Measurements from ENCODE around the gene RPS10.
A peak's percentile ranks its signal among the peaks of the same experiment; 100 is the strongest.
"Not testable (repeated sequence)": the region's sequence is repeated elsewhere in the genome, so short reads cannot be mapped to it uniquely, and the experiment has no call there.

RPS10 gene

DNA sequence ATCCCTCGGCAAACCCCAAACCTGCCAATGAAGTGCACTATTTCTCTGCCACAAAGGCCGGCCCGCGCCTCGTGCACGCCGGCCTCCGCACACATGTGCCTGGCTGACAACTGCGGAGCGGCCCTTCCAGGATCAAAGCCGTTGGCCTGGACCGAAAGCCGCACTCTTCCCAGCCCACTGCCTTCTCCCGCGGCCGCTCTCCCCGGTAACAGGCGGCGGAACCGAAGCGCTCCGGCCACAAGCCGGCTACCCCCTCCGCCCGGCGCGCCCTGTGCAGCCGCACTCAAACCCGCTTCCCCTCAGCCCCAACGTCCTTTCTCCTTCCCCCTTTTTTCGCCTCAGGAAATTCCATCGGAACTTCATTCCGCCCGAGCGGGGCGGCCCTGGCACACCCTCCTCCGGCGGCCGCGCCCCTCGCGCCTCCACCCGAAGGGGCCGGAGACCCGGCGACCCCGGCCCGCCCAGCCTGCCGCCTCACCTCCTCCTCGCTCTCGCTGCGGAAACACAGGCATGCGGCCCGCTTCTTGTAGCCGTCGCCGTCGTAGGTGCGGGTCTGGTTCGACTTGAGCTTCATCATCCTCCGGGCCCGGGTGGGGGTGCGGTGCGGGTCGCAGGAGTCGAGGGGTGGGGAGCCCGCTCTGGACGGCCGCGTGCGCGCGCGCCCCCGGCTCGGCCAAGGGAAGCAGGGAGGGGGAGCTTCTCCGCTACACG is 33.9 kb downstream of the RPS10 start:
- peak; percentile 15 to 63 (median 21) for DNase-seq

GRCh38 chr6:34391473-34391785 is 34.4 kb downstream of the RPS10 start:
- no peak for DNase-seq

DNA sequence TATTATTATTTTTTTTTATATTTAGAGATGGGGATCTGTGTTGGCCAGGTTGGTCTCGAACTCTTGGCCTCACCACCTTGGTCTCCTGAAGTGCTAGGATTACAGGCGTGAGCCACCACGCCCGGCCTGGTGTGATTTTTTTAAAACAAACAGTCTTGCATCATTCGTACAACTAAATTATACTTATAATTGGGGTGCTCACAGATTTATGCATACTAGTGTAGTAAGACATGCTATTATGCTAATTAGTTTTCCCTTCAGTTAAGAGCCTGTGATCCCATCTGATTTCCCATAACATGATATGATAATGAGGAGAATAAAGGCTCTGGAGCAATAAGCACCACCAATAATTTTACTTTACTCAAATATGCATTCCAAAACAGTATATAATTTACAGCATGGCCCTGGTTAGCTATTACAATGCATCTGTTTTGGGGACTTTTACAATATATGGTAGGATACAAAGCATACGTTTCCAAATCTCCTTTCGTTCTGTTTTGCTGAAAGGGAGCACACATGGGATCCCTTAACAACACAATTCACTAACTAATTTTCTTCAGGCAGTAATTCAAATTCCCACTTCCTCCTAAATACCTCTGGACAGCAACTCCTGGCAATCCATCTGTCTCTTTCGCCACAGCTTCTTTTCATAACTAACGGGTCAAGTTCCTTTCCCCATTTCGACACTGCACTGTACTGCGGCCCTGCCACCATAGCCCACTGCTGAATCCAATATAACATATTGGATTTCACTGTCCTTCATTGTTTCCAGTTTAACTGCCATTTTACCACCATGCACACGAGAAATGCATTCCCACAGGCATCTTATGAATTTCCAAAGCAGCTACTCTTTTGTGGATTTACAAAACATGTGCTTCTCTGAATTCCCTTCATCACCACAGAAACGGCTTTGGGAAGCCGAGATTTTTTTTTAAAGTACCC is 35.1 kb downstream of the RPS10 start:
- no peak for DNase-seq

- no peak for DNase-seq
Observed at GRCh38 chr6:34389034-34389433, 36.8 kb downstream of the RPS10 start.

- no peak for DNase-seq
Observed at GRCh38 chr6:34388421-34388820, 37.4 kb downstream of the RPS10 start.

- no peak for DNase-seq
Observed at GRCh38 chr6:34386316-34387137, 39.3 kb downstream of the RPS10 start.

GRCh38 chr6:34385793-34386195 is 40.1 kb downstream of the RPS10 start:
- DNase-seq = no peak

GRCh38 chr6:34384321-34385153 is 41.3 kb downstream of the RPS10 start:
- DNase-seq = no peak

DNA sequence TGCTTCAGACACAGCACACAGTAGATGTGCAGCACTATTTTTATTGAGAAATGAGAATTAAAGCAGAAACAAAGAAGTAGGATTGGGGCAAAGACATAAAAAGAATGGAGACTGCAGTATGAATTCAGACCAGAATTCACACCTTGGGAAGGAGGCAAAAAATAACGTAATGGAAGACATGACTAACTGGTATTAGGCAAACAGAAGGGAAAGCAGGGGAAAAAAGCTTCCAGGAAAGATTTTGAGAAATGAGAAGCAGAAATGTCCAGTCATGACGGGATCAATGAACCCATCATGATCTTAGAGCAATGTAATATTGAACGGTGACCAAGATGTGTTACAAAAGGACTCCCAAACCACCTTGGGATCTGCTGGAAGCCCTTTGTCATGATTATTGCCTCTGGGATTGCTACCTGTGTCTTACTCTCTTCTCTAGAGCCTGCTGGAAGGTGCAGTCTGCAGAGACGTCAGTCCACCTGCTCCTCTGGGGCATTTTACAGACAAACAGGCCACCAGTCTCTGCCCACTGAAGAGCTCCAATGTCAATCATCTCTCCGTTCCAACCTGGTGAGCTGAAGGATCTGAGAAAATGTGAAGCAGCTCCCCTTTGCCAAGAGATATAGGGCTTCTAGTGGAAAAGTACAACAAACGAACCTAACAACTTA is 42.1 kb downstream of the RPS10 start:
- no peak for DNase-seq

DNA sequence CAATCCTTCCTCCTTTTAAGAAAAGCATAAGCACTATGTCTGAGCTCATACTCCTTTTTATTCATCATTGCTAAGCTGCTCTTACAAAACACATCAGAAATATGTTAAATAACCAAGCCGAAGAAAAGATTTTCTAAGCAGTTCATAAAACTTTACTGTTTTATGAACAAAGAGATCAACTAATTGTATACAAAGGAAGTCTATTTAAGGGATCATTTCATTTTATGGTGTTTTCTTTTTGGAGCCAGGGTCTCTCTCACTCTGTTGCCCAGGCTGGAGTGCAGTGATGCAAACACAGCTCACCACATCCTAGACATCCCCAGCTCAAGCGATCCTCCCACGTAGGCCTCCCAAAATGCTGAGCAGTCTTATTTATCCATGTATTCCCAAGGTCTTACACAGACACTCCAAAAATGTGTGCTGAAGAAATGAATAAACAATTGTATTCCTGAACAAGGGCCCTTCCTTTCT is 42.7 kb downstream of the RPS10 start:
- no peak for DNase-seq

GRCh38 chr6:34381081-34381480 is 44.8 kb downstream of the RPS10 start:
- DNase-seq = no peak

DNA sequence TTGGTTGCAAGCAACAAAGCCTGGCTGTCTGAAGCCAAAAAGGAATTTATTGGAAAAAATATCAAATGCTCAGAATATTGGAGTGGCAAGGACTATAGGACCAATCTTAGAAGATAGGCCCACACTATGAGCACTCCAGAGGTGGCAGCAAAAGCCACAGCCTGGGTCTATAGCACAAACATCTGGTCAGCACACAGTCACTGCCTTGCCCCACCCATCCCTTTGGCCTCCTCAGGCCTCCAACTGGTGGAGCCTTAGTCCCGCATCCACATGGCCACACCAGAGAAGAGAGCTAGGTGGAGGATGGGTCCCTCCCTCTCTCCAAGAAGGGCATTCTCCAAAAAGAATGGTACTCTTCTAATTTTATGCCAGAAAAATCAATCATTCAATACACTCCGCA is 47.4 kb downstream of the RPS10 start:
- DNase-seq = no peak

- no peak for DNase-seq
Observed at GRCh38 chr6:34377984-34378383, 47.9 kb downstream of the RPS10 start.

GRCh38 chr6:34377571-34377970 is 48.3 kb downstream of the RPS10 start:
- DNase-seq = not testable (repeated sequence)

DNA sequence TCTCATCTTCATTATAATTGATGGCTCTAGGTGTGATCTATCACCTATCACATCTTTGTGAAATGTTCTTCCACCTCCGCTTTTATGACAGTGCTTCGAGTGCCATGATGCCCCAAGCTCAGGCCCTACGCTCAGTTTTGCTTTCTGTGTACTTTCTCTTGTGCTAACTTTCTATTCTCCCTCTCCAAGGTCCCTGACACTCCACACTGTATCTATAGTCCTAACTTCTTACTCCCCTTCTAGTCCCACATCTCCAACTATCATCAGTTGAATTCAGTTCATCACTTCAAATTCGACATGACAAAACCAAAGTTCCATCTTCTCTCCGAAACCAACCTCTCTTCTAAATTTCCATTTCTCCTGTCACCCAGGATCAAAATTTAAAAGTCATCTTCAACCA is 50.0 kb downstream of the RPS10 start:
- DNase-seq = no peak

- no peak for DNase-seq
Observed at GRCh38 chr6:34374508-34374907, 51.4 kb downstream of the RPS10 start.

- no peak for DNase-seq
Observed at GRCh38 chr6:34374069-34374468, 51.8 kb downstream of the RPS10 start.

DNA sequence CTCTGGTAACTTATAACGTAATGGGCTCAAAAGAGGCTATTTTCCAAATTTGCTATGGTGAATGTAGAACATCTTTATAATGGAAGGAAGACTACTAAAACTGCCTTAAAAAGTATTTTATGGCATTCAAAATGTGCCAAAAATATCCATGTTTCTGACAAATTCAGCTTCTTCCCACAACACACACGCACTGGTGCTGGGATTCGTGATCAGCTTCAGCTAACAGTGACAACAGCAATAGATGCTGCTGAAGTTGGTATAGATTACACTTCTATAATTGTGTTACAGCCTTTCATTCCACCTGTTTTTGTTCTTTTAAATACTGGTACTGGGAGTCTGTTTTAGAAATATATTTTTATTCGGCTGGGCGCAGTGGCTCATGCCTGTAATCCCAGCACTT is 52.4 kb downstream of the RPS10 start:
- no peak for DNase-seq

DNA sequence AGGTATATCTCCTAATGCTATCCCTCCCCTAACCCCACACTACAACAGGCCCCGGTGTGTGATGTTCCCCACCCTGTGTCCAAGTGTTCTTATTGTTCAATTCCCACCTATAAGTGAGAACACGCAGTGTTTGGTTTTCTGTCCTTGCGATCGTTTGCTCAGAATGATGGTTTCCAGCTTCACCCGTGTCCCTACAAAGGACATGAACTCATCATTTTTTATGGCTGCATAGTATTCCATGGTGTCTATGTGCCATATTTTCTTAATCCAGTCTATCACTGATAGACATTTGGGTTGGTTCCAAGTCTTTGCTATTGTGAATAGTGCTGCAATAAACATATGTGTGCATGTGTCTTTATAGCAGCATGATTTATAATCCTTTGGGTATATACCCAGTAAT is 54.0 kb downstream of the RPS10 start:
- DNase-seq = not testable (repeated sequence)

DNA sequence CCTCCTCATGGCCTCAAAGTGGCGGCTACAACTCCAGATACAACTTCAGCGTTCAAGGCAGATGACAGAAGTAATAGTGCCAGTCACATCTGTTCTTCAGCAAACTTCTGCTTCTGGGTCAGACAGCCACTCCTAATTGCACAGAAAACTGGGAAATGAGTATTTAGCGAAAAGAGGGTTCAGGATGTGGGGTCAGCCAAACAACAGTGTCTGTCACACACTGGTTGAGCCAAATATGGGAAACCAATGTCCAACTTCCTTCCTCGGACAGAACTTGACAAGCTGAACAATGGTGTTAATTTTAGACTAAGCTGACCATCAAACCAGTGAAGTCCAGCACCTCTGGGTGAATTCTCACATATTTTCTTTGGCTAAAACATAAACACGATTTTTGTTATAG is 55.5 kb downstream of the RPS10 start:
- no peak for DNase-seq

DNA sequence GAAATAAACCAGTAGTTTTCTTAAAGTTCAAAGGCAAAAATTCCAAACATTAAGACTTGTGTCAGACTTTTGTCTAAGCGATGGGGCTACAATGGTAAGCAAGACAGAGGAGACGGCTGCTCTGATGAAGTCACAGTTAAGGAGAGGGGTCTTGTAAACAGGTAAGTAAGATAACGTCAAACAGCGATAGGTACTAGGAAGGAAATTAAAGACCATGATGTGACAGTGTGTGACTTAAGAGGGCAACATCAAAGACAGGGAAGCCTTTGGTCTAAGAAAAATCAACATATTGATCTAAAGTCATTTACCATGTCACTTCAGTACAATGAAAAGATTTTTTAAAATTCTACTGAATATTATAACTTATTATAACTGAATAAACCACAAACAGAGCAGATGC is 56.5 kb downstream of the RPS10 start:
- no peak for DNase-seq

Measured in T-helper 1 cell (primary cell).